ENCODE data around the gene CCL20. TPM values are rescaled to one million over a fixed set of nuclear protein-coding genes. Genes with fewer than 3 reads are reported as not detected.
A peak's percentile ranks its signal among the peaks of the same experiment; 100 is the strongest.

CCL20 gene
- total and polyA plus RNA-seq, 2 of the 13 experiments (the other 11 are each of a cell fraction or from before 2014, with no cell fraction given), result 223 to 903 TPM

DNA sequence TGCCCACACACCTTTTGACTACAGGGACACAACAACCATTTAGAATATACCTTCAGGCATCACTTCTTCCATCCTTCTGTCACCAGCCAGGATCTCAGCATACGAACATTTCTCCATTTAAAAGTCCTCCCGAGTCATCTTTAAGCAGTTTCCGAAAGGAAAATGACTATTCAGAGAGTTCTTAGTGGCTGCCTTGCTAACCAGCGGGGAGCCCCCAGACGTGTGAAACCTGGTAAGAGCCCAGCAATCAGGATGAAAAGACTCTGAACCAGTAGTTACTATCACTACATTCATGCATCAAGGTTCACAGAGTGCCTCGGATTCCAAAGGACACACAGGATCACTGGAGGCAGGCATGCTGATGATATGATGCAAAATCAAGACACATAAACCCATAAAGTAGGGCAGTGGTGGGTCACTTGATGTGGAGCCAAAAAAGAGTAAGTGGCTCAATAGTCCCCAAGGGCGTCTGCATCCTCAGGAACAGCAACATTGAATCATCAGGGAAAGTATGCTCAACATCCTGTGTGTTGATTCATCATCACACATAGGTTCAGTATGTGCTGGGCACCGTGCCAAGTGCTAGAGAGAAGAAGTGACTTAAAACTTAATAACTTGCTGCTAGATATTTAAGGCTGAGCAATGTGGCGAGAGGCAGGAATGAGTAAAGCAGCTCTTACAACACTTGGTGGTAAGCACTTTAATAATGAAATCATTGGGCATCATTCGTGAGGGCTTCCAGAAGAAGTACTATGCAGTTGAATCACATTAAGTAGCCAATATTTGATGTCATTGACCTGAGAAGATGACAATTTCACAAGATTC, 4.4 kb downstream of the CCL20 start (continued):
- TF ChIP-seq, protein P1, sequence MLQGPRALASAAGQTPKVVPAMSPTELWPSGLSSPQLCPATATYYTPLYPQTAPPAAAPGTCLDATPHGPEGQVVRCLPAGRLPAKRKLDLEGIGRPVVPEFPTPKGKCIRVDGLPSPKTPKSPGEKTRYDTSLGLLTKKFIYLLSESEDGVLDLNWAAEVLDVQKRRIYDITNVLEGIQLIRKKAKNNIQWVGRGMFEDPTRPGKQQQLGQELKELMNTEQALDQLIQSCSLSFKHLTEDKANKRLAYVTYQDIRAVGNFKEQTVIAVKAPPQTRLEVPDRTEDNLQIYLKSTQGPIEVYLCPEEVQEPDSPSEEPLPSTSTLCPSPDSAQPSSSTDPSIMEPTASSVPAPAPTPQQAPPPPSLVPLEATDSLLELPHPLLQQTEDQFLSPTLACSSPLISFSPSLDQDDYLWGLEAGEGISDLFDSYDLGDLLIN (CRISPR knock-in tag; IDR thresholded peaks at IDR 0.05; ENCODE audit: borderline replicate concordance), result no peak
- TF ChIP-seq LCORL (IDR thresholded peaks at IDR 0.05) (peak; percentile 88), LCORL (CRISPR knock-in tag; IDR thresholded peaks at IDR 0.05) (no peak), YEATS4 (CRISPR knock-in tag; IDR thresholded peaks at IDR 0.05; ENCODE audit: borderline replicate concordance) (no peak), RFX1 (IDR thresholded peaks at IDR 0.05) (no peak), HMGA1 (CRISPR knock-in tag; conservative IDR thresholded peaks at IDR 0.05) (0 out of 2 replicates have a peak, but pooled peaks have one; percentile 61), ZFP90 (CRISPR knock-in tag; IDR thresholded peaks at IDR 0.05; ENCODE audit: borderline replicate concordance) (peak; percentile 14; the same call in 1 of the 2 replicates), TBX2 (CRISPR knock-in tag; IDR thresholded peaks at IDR 0.05; ENCODE audit: borderline replicate concordance) (no peak), ZNF138 (CRISPR knock-in tag; IDR thresholded peaks at IDR 0.05; ENCODE audit: low read depth) (no peak), MAFK (conservative IDR thresholded peaks at IDR 0.05 in 1 of 2, IDR thresholded peaks at IDR 0.05 in 1 of 2; ENCODE audit: low read length in 2 of 2) (no peak), SAFB2 (CRISPR knock-in tag; IDR thresholded peaks at IDR 0.05; ENCODE audit: borderline replicate concordance, low read depth) (no peak), ELF4 (CRISPR knock-in tag; IDR thresholded peaks at IDR 0.05; ENCODE audit: borderline replicate concordance) (0 out of 2 replicates have a peak, but pooled peaks have one; percentile 15), ZNF720 (CRISPR knock-in tag; IDR thresholded peaks at IDR 0.05) (no peak), ZMYM2 (CRISPR knock-in tag; IDR thresholded peaks at IDR 0.05) (peak; percentile 49; the same call in 1 of the 2 replicates), REPIN1 (CRISPR knock-in tag; IDR thresholded peaks at IDR 0.05; ENCODE audit: borderline replicate concordance, low read depth) (peak; percentile 51; the same call in 1 of the 2 replicates), KDM5A (IDR thresholded peaks at IDR 0.05; ENCODE audit: borderline replicate concordance, low read length) (peak; percentile 31; the same call in 1 of the 2 replicates), ZFP36L2 (CRISPR knock-in tag; IDR thresholded peaks at IDR 0.05) (no peak), XRCC5 (optimal IDR thresholded peaks at IDR 0.05; ENCODE audit: low read length) (peak; percentile 61), MTF1 (CRISPR knock-in tag; IDR thresholded peaks at IDR 0.05) (no peak)
- TF ChIP-seq, protein P2, sequence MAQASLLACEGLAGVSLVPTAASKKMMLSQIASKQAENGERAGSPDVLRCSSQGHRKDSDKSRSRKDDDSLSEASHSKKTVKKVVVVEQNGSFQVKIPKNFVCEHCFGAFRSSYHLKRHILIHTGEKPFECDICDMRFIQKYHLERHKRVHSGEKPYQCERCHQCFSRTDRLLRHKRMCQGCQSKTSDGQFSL (CRISPR knock-in tag; IDR thresholded peaks at IDR 0.05), result no peak
- TF ChIP-seq, protein P3, sequence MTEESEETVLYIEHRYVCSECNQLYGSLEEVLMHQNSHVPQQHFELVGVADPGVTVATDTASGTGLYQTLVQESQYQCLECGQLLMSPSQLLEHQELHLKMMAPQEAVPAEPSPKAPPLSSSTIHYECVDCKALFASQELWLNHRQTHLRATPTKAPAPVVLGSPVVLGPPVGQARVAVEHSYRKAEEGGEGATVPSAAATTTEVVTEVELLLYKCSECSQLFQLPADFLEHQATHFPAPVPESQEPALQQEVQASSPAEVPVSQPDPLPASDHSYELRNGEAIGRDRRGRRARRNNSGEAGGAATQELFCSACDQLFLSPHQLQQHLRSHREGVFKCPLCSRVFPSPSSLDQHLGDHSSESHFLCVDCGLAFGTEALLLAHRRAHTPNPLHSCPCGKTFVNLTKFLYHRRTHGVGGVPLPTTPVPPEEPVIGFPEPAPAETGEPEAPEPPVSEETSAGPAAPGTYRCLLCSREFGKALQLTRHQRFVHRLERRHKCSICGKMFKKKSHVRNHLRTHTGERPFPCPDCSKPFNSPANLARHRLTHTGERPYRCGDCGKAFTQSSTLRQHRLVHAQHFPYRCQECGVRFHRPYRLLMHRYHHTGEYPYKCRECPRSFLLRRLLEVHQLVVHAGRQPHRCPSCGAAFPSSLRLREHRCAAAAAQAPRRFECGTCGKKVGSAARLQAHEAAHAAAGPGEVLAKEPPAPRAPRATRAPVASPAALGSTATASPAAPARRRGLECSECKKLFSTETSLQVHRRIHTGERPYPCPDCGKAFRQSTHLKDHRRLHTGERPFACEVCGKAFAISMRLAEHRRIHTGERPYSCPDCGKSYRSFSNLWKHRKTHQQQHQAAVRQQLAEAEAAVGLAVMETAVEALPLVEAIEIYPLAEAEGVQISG (CRISPR knock-in tag; IDR thresholded peaks at IDR 0.05), result no peak
- TF ChIP-seq, protein P4, sequence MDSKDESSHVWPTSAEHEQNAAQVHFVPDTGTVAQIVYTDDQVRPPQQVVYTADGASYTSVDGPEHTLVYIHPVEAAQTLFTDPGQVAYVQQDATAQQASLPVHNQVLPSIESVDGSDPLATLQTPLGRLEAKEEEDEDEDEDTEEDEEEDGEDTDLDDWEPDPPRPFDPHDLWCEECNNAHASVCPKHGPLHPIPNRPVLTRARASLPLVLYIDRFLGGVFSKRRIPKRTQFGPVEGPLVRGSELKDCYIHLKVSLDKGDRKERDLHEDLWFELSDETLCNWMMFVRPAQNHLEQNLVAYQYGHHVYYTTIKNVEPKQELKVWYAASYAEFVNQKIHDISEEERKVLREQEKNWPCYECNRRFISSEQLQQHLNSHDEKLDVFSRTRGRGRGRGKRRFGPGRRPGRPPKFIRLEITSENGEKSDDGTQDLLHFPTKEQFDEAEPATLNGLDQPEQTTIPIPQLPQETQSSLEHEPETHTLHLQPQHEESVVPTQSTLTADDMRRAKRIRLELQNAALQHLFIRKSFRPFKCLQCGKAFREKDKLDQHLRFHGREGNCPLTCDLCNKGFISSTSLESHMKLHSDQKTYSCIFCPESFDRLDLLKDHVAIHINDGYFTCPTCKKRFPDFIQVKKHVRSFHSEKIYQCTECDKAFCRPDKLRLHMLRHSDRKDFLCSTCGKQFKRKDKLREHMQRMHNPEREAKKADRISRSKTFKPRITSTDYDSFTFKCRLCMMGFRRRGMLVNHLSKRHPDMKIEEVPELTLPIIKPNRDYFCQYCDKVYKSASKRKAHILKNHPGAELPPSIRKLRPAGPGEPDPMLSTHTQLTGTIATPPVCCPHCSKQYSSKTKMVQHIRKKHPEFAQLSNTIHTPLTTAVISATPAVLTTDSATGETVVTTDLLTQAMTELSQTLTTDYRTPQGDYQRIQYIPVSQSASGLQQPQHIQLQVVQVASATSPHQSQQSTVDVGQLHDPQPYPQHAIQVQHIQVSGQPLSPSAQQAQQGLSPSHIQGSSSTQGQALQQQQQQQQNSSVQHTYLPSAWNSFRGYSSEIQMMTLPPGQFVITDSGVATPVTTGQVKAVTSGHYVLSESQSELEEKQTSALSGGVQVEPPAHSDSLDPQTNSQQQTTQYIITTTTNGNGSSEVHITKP (CRISPR knock-in tag; IDR thresholded peaks at IDR 0.05; ENCODE audit: low read depth), result no peak
